Right kidney (tissue), 1 donor: ENCODE data around the gene CPSF3.

Source experiments
- DNase-seq: peaks from one replicate; pipeline ENCODE4 v3.0.0-alpha.2; 2016

CPSF3 gene

GRCh38 chr2:9418746-9419145, 4.7 kb upstream of the CPSF3 start:
- no peak for DNase-seq

GRCh38 chr2:9419541-9419940, 3.9 kb upstream of the CPSF3 start:
- DNase-seq, result no peak

GRCh38 chr2:9420495-9420894, 3.0 kb upstream of the CPSF3 start:
- no peak for DNase-seq

- peak; percentile 64 for DNase-seq
Measured at GRCh38 chr2:9422321-9423099, 944 bp upstream of the CPSF3 start.

GRCh38 chr2:9423922-9424272, 443 bp downstream of the CPSF3 start:
- DNase-seq, result no peak

GRCh38 chr2:9424447-9425164, 1.2 kb downstream of the CPSF3 start:
- no peak for DNase-seq

- DNase-seq, result no peak
Measured at GRCh38 chr2:9428965-9429577, 5.6 kb downstream of the CPSF3 start.

GRCh38 chr2:9430316-9431293, 7.2 kb downstream of the CPSF3 start:
- no peak for DNase-seq

- DNase-seq, result no peak
Measured at GRCh38 chr2:9434489-9434888, 11.0 kb downstream of the CPSF3 start.

- no peak for DNase-seq
Measured at GRCh38 chr2:9439536-9439935, 16.1 kb downstream of the CPSF3 start.

GRCh38 chr2:9440058-9440727, 16.7 kb downstream of the CPSF3 start:
- no peak for DNase-seq

GRCh38 chr2:9441556-9441955, 18.1 kb downstream of the CPSF3 start:
- DNase-seq, result no peak

GRCh38 chr2:9443526-9443925, 20.1 kb downstream of the CPSF3 start:
- DNase-seq, result no peak

- DNase-seq, result no peak
Measured at GRCh38 chr2:9445089-9445488, 21.6 kb downstream of the CPSF3 start.

GRCh38 chr2:9451231-9451630, 27.8 kb downstream of the CPSF3 start:
- DNase-seq, result no peak

GRCh38 chr2:9460441-9461017, 37.1 kb downstream of the CPSF3 start:
- no peak for DNase-seq

- DNase-seq, result no peak
Measured at GRCh38 chr2:9461079-9461478, 37.6 kb downstream of the CPSF3 start.

- no peak for DNase-seq
Measured at GRCh38 chr2:9462313-9462712, 38.9 kb downstream of the CPSF3 start.

- no peak for DNase-seq
Measured at GRCh38 chr2:9462886-9463697, 39.6 kb downstream of the CPSF3 start.

- no peak for DNase-seq
Measured at GRCh38 chr2:9463698-9464034, 40.2 kb downstream of the CPSF3 start.

- DNase-seq, result no peak
Measured at GRCh38 chr2:9465170-9465569, 41.7 kb downstream of the CPSF3 start.
